T-helper 1 cell treated with Interleukin-12 subunit alpha and Interleukin-12 subunit beta and Interleukin-4 antibody, amounts not matched to agents 30 μg/mL and 1 μg/mL, for 36 hours (primary cell): Measurements from ENCODE around the gene MARK4.

ENCODE experiments used
- H3K27ac Mint-ChIP-seq: one replicate; pipeline ENCODE4 v1.8.0; 2021; ENCODE audit warnings: mild to moderate bottlenecking, mixed read lengths
- H3K27me3 Mint-ChIP-seq: one replicate; pipeline ENCODE4 v1.8.0; 2021; ENCODE audit warnings: low read depth, mixed read lengths
- H3K36me3 Mint-ChIP-seq: one replicate; pipeline ENCODE4 v1.8.0; 2021; ENCODE audit warnings: low read depth, mixed read lengths
- H3K4me1 Mint-ChIP-seq: one replicate; pipeline ENCODE4 v1.8.0; 2021; ENCODE audit warnings: low read depth, mixed read lengths
- H3K4me3 Mint-ChIP-seq: one replicate; pipeline ENCODE4 v1.8.0; 2021; ENCODE audit warnings: mild to moderate bottlenecking, moderate library complexity, mixed read lengths
- H3K9me3 Mint-ChIP-seq: one replicate; pipeline ENCODE4 v1.8.0; 2021; ENCODE audit warnings: mixed read lengths

The MARK4 gene

GRCh38 chr19:45352914-45353796 lies 102.1 kb downstream of the MARK4 start:
- Mint-ChIP-seq H3K4me3 (no peak overlapping the region), H3K27me3 (no peaks in the 10 kb centered on the region), H3K4me1 (peaks cover 3% of the 10 kb centered on the region), H3K27ac (no peak overlapping the region), H3K9me3 (no peaks in the 10 kb centered on the region), H3K36me3 (peaks cover 15% of the 10 kb centered on the region)

- Mint-ChIP-seq H3K27me3 (no peaks in the 10 kb centered on the region), H3K27ac (no peak overlapping the region), H3K4me1 (peaks cover 3% of the 10 kb centered on the region), H3K36me3 (peaks cover 15% of the 10 kb centered on the region), H3K4me3 (no peak overlapping the region), H3K9me3 (no peaks in the 10 kb centered on the region)
Measured at GRCh38 chr19:45354241-45354842, 103.3 kb downstream of the MARK4 start.
